ENCODE results near the gene ACAD9.
"Not testable (repeated sequence)": the region's sequence is repeated elsewhere in the genome, so short reads cannot be mapped to it uniquely, and the experiment has no call there.

The ACAD9 gene

GRCh38 chr3:128874481-128875180, 4.8 kb upstream of the ACAD9 start:
- TF ChIP-seq, protein P1, sequence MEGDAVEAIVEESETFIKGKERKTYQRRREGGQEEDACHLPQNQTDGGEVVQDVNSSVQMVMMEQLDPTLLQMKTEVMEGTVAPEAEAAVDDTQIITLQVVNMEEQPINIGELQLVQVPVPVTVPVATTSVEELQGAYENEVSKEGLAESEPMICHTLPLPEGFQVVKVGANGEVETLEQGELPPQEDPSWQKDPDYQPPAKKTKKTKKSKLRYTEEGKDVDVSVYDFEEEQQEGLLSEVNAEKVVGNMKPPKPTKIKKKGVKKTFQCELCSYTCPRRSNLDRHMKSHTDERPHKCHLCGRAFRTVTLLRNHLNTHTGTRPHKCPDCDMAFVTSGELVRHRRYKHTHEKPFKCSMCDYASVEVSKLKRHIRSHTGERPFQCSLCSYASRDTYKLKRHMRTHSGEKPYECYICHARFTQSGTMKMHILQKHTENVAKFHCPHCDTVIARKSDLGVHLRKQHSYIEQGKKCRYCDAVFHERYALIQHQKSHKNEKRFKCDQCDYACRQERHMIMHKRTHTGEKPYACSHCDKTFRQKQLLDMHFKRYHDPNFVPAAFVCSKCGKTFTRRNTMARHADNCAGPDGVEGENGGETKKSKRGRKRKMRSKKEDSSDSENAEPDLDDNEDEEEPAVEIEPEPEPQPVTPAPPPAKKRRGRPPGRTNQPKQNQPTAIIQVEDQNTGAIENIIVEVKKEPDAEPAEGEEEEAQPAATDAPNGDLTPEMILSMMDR (IDR thresholded peaks at IDR 0.05; ENCODE audit: low read depth, low read length) = no peak
- no peak for DNase-seq (ENCODE audit: extremely low read depth, low read depth)

DNA sequence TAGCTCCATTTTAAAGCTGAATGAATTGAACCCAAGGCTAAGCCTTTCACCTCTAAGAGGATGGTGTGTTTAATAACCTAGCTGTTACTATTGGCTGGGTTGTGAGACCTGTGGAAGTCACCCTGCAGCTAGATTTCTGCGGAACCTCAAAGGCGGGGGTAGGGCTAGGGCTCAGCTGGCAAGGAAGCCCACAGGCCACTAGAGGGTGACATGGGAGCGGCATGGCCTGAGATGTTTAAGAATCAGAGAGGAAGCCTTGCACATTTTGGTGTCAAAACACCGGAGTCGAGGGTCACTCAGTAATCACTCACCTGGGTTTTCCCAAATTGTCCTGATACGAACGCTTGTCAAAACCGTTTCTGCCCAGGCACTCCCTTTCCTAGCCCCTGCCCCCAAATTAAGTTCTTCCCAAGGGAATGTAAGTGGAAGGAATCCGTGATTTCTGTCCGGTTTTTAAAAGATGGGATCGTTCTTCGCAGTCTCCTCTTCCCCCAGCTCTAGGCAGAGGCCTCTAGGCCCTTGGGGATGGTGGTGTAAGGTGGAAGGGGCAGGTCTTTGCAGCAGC, 3.8 kb upstream of the ACAD9 start:
- no peak for DNase-seq (ENCODE audit: extremely low read depth, low read depth)
- TF ChIP-seq, protein P1 (IDR thresholded peaks at IDR 0.05; ENCODE audit: low read depth, low read length) = peak; percentile 51

DNA sequence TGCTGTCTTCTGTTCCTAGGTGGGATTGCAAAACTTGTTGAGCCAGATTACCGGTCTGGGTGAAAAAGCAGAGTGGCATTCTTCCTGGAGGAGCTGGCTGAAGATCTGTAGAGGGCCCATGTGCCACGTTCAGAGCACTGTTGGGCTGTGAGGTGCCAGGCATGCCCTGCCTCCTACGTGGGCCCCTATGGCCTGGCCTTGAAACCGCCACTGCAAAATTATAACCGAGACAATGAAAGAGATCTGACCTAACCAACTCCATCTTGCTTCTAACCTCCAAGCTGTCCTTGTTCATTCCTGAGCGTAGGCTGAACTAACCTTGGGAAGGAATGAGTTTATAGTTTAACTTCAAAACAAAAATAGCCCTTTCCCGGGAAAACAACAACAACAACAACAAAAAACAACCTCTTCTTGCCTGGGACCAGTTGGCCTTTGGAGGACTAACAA, 1.4 kb upstream of the ACAD9 start:
- no peak for DNase-seq (ENCODE audit: extremely low read depth, low read depth)
- TF ChIP-seq, protein P1 (IDR thresholded peaks at IDR 0.05; ENCODE audit: low read depth, low read length) = no peak

DNA sequence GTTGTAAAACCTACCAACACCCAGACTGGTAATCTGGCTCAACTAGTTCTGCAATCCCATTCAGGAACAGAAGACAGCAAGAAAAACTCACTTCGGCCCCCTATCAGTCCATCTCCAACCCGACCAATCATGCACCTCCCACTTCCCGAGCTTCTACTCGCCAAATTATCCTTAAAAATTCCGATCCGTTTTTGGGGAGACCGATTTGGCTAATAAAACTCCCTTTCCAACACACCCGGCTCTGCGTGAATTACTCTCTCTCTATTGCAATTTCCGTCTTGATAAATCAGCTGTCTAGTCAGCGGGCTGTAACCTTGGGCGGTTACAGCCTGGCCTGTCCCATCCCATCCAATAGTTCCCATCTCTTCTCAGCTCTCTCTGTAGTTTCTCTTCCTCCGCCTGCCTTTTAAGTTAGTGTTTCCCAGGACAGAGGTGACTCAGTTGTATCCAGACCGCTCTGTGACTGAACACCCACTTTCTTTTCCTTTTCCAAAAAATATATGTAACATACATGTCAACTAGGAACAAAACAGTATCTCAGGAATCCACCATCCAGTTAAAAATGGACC, 780 bp upstream of the ACAD9 start:
- DNase-seq (ENCODE audit: extremely low read depth, low read depth) = peak; percentile 15
- TF ChIP-seq, protein P1 (IDR thresholded peaks at IDR 0.05; ENCODE audit: low read depth, low read length) = no peak

- DNase-seq (ENCODE audit: extremely low read depth, low read depth) = no peak
- TF ChIP-seq, protein P1 (IDR thresholded peaks at IDR 0.05; ENCODE audit: low read depth, low read length) = no peak
Observed at GRCh38 chr3:128879991-128880390, 571 bp downstream of the ACAD9 start.

DNA sequence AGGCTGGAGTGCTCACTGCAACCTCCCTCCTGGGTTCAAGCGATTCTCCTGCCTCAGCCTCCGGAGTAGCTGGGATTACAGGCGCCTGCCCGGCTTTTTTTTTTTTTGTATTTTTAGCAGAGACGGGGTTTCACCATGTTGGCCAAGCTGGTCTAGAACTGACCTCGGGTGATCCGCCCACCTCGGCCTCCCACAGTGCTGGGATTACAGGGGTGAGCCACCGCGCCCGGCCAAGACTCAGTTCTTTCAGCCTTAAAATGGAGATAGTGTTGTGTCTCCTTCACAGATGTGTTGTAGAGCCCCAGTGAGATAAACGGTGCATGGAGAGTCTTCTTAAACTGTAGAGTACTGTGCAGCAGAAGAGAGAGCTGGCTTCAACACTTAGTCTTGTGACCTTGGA, 1.0 kb downstream of the ACAD9 start:
- DNase-seq (ENCODE audit: extremely low read depth, low read depth) = not testable (repeated sequence)

DNA sequence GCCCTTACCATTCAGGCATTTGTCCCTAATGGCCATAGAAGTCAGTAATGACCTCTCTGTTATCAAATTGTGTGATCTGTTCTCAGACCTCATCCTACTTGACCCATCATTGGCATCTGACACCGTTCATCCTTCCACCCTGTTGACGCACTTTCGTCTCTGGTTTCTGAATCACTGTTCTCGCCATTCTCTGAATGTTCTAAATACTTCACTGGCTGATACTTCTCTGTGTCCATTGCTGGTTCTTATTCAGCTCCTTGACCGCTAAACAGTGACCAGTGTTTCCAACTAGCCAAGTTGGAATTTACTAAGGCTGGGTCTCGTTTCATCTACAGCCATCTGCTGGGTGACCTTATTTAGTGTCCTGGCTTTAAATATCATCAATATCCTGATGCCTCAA, 2.2 kb downstream of the ACAD9 start:
- TF ChIP-seq, protein P1 (IDR thresholded peaks at IDR 0.05; ENCODE audit: low read depth, low read length) = no peak
- no peak for DNase-seq (ENCODE audit: extremely low read depth, low read depth)
